HG02943 (cell line): Measurements from ENCODE around the gene NYNRIN.

ENCODE experiments used
- ATAC-seq: cut with Tn5 transposase; IDR thresholded peaks from one replicate; pipeline ENCODE4 v1.9.1; 2021; ENCODE audit warnings: mild to moderate bottlenecking, low read depth, moderate library complexity; ENCODE audit not compliant: unreplicated experiment

Gene NYNRIN

DNA sequence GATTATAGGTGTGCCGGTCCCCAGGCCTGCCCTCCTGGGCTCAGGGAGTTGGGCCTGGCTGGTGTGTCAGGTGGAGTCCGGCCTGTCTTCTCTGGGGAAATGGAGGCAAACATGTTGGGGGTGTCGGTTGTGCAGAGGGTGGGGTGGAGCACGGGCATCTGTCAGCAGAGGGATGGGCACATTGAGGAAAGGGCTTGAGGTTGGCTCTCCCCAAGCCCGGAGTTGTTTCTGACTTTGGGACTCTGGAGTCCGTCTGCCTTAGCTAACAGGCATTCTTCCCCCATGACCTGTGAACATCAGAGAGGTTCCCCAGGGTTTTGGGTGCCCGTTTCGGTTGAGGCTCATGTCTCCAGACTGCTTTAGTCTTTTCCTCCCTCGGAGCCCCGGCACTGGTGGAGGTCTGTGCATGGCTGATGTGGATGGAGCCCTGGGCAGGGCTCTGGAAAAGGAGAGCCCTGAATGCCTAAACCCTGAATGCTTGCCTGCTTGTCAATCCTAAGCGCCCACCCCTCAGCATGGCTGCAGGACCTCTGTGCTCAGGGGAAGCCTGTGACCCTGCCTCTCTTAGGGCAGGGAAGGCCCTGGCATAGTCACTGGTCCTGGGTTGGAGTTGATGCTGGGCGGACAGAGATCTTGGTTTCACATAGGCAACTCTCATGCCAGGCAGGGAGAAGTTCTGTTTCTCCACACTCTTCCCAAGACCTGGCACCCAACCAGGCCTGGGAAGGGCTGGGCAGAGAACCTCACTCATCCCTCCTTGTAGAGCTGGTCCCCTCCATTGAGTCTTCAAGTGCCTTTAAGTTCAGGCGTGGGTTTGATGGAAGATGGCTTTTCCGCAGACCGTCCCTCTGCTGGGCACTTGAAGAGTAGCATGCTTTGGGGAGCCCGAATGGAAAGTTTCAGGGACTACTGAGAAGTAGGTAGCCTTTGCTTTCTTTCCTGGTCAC lies 12.9 kb downstream of the NYNRIN start:
- no peak for ATAC-seq

GRCh38 chr14:24414077-24414476 lies 15.3 kb downstream of the NYNRIN start:
- ATAC-seq, result no peak

DNA sequence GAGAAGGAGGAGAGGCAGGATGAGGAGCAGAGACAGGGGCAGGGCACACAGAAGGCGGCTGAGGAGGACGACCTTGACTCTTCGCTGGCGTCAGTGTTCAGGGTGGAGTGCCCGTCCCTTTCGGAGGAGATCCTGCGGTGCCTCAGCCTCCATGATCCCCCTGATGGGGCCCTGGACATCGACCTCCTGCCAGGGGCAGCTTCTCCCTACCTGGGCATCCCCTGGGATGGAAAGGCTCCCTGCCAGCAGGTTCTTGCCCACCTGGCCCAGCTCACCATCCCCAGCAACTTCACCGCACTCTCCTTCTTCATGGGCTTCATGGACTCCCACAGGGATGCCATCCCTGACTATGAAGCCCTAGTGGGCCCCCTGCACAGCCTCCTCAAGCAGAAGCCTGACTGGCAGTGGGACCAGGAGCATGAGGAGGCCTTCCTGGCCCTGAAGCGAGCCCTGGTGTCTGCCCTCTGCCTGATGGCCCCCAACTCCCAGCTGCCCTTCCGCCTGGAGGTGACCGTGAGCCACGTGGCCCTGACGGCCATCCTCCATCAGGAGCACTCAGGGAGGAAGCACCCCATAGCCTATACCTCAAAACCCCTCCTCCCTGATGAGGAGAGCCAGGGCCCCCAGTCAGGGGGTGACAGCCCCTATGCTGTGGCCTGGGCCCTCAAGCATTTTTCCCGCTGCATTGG lies 16.1 kb downstream of the NYNRIN start:
- no peak for ATAC-seq

DNA sequence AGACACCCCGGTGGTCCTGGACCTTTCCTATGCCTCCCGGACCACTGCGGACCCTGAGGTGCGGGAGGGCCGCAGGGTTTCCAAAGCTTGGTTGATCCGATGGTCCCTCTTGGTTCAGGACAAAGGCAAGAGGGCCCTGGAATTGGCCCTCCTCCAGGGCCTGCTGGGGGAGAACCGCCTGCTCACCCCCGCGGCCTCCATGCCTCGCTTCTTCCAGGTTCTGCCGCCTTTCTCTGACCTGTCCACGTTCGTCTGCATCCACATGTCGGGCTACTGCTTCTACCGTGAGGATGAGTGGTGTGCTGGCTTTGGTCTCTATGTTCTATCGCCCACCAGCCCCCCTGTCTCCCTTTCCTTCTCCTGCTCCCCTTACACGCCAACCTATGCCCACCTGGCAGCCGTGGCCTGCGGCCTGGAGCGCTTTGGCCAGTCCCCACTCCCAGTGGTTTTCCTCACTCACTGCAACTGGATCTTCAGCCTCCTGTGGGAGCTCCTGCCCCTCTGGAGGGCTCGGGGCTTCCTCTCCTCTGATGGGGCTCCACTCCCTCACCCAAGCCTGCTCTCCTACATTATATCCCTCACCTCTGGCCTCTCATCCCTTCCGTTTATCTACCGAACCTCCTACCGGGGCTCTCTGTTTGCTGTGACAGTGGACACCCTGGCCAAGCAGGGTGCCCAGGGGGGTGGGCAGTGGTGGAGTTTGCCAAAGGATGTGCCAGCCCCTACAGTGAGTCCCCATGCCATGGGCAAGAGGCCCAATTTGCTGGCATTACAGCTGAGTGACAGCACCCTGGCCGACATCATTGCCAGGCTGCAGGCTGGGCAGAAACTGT lies 16.8 kb downstream of the NYNRIN start:
- ATAC-seq, result no peak

DNA sequence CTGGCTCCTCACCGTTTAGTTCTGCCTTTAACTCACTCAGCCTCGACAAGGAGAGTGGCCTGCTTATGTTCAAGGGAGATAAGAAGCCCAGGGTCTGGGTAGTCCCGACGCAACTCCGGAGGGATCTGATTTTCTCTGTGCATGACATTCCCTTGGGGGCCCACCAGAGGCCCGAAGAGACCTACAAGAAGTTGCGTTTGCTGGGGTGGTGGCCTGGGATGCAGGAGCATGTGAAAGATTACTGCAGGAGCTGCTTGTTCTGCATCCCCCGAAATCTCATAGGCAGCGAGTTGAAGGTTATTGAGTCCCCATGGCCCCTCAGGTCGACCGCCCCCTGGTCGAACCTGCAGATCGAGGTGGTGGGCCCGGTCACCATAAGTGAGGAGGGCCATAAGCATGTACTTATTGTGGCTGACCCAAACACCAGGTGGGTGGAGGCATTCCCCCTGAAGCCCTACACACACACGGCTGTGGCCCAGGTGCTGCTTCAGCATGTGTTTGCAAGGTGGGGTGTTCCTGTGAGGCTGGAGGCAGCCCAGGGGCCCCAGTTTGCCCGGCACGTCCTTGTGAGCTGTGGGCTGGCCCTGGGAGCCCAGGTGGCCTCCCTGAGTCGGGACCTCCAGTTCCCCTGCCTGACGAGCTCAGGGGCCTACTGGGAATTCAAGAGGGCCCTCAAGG lies 17.6 kb downstream of the NYNRIN start:
- ATAC-seq, result no peak

- no peak for ATAC-seq
Measured at GRCh38 chr14:24416932-24417619, 18.3 kb downstream of the NYNRIN start.

GRCh38 chr14:24417832-24418491 lies 19.2 kb downstream of the NYNRIN start:
- ATAC-seq, result no peak

GRCh38 chr14:24418492-24418873 lies 19.7 kb downstream of the NYNRIN start:
- no peak for ATAC-seq

GRCh38 chr14:24422261-24422660 lies 23.5 kb downstream of the NYNRIN start:
- ATAC-seq, result no peak

GRCh38 chr14:24422694-24423601 lies 24.1 kb downstream of the NYNRIN start:
- ATAC-seq, result no peak

DNA sequence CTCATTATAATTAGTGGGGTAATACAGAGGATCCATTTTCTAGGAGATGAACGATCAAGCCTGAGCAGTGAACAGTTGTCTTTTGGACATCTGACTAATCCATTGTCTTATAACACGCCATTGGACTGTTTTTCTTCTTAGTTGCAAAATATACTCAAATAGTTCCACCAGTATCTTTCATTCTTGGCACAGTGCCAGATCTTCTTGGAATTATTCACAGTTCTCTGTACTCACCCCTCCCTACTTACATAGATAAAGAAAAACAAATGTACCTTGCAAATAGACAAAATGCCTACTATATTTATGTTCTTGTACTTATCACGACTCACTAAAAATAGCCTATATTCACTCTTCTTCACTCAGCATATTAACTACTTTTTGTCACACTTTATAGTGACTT lies 26.9 kb downstream of the NYNRIN start:
- no peak for ATAC-seq

DNA sequence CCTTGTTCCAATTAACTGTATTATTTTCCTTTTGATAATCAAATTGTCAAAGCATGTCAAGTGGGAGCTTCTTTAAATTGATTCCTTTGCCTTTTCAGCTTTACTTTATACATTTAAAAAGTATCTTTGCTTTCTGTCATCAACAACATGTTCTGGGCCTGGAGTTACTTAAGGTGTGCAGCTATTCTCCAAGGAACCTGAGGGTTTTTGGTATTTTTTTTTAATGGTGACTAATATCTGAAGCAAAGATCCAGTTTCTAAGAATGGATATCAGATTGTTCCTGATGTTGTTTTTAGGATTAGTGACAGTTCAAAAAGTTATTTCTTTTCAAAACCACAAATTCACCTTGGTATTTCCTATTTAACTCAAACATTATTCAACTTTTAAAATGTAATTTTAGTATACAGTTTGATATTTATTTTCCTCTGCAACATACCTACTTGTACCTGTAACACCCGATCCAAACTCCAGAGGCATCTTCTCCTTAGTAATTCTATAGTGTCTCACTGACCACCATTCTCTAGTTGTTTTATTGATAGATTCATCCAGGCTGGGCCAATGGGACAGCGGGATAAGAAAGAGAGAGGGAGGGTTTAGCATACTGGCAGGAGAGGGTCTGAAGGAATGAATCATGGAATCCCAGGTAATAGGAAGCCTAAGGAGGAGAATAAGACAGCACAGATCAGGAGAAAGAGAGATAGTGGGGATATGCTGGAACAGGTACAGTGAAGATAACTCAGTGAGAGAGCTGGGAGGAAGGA lies 27.5 kb downstream of the NYNRIN start:
- ATAC-seq, result no peak

- ATAC-seq, result no peak
Measured at GRCh38 chr14:24426912-24427536, 28.2 kb downstream of the NYNRIN start.

GRCh38 chr14:24427537-24428508 lies 29.0 kb downstream of the NYNRIN start:
- no peak for ATAC-seq

DNA sequence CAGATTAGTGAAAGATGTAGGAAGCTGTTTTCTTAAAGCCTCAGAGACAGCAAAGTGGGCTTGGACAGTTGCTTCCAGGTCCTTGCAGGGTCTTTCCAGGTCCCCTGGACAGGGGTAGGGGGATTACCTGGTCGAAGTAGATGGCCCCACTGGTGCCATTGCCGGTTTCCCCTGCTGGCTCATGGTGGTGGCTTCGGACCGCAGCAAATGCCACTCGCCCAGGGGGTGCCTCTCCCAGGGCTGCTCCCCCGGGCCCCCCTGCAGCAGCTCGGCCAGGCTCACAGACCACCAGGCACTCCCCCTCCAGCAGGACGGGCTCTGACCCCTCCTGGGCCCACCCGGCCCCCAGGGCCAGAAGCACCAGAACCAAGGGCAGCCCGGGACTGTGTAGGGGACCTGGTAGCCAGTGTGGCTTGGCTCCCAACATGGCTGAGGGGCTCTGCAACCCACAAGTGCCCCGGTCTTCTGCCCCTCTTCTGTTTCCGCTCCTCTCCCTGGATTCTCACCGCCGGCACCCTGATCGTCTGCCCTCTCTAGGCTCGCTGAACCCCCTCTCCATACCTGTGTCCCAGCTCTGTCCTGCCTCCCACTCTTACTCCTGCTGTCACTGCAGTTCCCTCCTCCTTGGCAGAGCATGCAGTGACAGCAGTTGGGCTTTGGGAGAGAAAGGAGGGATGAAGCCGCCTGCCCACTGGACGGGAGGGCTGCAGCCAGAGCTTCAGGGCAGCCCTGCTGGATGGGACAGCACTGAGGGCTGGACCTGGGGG lies 30.0 kb downstream of the NYNRIN start:
- ATAC-seq, result no peak
